HEK293T (cell line): ENCODE measurements around the gene FGGY.

Experiments used
- CTCF ChIA-PET: fragments of 350-600 bp; formaldehyde crosslinking; extraction: SDS; loops from one replicate; lab custom pipeline; 2021; ENCODE audit warnings: antibody characterized with exemption, inconsistent platforms; lab: Yijun Ruan, JAX
- POLR2A ChIA-PET: fragments of 350-600 bp; formaldehyde crosslinking; extraction: SDS; loops from one replicate; lab custom pipeline; 2020; ENCODE audit warnings: antibody characterized with exemption, inconsistent platforms; lab: Yijun Ruan, JAX
- DNase-seq: peaks from one replicate; pipeline ENCODE4 v3.0.0; 2012; ENCODE audit warnings: mixed read lengths; ENCODE audit errors: extremely low spot score
- ARNT ChIP-seq: fragments of 450-650 bp; IDR thresholded peaks from 2 replicates; pipeline ENCODE4 v1.6.1; 2017; ENCODE audit warnings: mild to moderate bottlenecking
- BHLHE40 ChIP-seq: fragments of 450-650 bp; IDR thresholded peaks from 2 replicates; pipeline ENCODE4 v1.6.1; 2016; ENCODE audit warnings: mild to moderate bottlenecking, moderate library complexity, borderline replicate concordance
- CTBP1 ChIP-seq: fragments of 450-650 bp; IDR thresholded peaks from 2 replicates; pipeline ENCODE4 v1.6.1; 2016; ENCODE audit warnings: borderline replicate concordance
- ELF4 ChIP-seq: fragments of 450-650 bp; IDR thresholded peaks from 2 replicates; pipeline ENCODE4 v1.6.1; 2017; ENCODE audit warnings: antibody characterized with exemption
- FOXA1 ChIP-seq: fragments of 450-650 bp; IDR thresholded peaks from 2 replicates; pipeline ENCODE4 v1.6.1; 2016; ENCODE audit warnings: mild to moderate bottlenecking
- FOXK2 ChIP-seq: fragments of 450-650 bp; IDR thresholded peaks from 2 replicates; pipeline ENCODE4 v1.6.1; 2016; ENCODE audit warnings: mild to moderate bottlenecking
- FOXM1 ChIP-seq: fragments of 450-650 bp; IDR thresholded peaks from 2 replicates; pipeline ENCODE4 v1.6.1; 2017; ENCODE audit warnings: mild to moderate bottlenecking, borderline replicate concordance
- HDGF ChIP-seq: fragments of 450-650 bp; IDR thresholded peaks from 2 replicates; pipeline ENCODE4 v1.6.1; 2017; ENCODE audit warnings: antibody characterized with exemption, borderline replicate concordance
- L3MBTL2 ChIP-seq: fragments of 450-650 bp; conservative IDR thresholded peaks from 2 replicates; pipeline ENCODE4 v1.6.1; 2016; ENCODE audit warnings: mild to moderate bottlenecking
- LEF1 ChIP-seq: fragments of 450-650 bp; IDR thresholded peaks from 2 replicates; pipeline ENCODE4 v1.6.1; 2017; ENCODE audit warnings: mild to moderate bottlenecking, borderline replicate concordance
- NFRKB ChIP-seq: fragments of 450-650 bp; IDR thresholded peaks from 2 replicates; pipeline ENCODE4 v1.6.1; 2016; ENCODE audit warnings: mild to moderate bottlenecking, moderate library complexity
- SP1 ChIP-seq: fragments of 450-650 bp; IDR thresholded peaks from 2 replicates; pipeline ENCODE4 v1.6.1; 2017
- SUZ12 ChIP-seq: fragments of 450-650 bp; IDR thresholded peaks from 2 replicates; pipeline ENCODE4 v1.6.1; 2016; ENCODE audit warnings: mild to moderate bottlenecking
- TARDBP ChIP-seq: fragments of 450-650 bp; IDR thresholded peaks from 2 replicates; pipeline ENCODE4 v1.6.1; 2016
- ZNF384 ChIP-seq: fragments of 450-650 bp; IDR thresholded peaks from 2 replicates; pipeline ENCODE4 v1.6.1; 2016
- TF ChIP-seq, protein P1 (sequence below): fragments of 450-650 bp; IDR thresholded peaks from 2 replicates; pipeline ENCODE4 v1.6.1; 2016

FGGY gene

DNA sequence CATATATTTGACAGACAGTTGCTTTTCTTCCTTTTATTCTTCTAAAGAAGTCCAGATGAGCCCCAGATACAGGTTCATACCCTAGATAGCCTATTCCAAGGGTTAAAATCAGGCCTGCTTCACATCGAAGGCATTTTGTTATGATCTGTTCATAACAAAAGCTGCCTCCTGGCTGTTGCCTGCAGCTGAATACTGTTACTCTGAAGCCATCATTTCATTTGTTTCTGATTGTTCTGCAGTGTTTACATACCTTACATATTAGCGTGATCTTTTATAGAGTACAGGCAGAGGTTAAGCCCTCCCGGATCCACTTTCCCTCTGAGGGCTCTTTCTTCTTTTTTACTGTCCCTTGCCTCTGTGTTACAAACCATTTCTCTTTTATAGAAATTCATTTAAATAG is 298.9 kb downstream of the FGGY start:
- TF ChIP-seq SUZ12 (no peak), CTBP1 (no peak), NFRKB (no peak), L3MBTL2 (no peak), TARDBP (no peak), LEF1 (no peak), HDGF (no peak), FOXK2 (no peak)
- TF ChIP-seq, protein P1, sequence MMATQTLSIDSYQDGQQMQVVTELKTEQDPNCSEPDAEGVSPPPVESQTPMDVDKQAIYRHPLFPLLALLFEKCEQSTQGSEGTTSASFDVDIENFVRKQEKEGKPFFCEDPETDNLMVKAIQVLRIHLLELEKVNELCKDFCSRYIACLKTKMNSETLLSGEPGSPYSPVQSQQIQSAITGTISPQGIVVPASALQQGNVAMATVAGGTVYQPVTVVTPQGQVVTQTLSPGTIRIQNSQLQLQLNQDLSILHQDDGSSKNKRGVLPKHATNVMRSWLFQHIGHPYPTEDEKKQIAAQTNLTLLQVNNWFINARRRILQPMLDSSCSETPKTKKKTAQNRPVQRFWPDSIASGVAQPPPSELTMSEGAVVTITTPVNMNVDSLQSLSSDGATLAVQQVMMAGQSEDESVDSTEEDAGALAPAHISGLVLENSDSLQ, result no peak
- ChIA-PET POLR2A (no interaction called here), CTCF (no interaction called here)
- DNase-seq, result no peak

DNA sequence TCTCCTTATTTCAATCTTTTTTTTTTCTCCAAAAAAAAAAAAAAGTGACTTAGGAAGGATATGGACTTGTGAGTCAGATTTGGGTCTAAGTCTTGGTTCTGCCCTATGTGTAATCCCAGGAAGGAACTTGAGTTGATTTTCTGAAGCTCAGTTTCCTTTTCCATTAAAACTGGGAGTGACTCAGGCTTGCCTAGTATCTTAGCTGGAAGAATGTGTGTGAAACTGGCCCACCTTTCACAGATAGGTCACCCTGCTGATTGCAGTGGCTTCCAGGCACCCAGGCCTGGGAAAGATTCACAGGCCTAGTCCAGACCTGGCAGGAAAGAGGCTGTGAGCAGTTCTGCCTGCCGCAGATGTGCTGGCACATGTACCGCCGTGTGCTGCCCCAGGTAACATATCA is 299.5 kb downstream of the FGGY start:
- ChIA-PET CTCF (interaction anchor here (0.6 kb wide), 1 partner anchor 34 kb away, joined by 5 read pairs; no protein-coding TSS in a partner anchor), POLR2A (no interaction called here)
- DNase-seq, result no peak

DNA sequence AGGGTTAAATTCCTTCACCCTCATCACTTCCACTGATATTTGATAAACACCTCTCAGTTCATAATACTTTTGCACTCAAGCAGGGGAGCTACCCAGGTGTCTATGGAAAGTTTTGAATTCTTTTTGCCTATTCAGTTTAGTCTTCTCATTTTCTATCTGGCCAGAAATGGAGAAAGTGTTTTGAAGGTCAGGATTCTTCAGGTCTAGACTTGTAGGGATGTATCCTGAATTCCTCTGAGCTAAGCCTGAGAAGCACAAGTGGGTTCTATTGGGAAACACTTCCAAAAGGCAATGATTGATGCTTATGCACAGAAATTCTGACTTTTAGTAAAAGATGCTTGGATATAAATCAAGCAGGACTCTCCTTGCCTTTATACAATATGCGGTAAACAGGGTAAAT is 300.1 kb downstream of the FGGY start:
- TF ChIP-seq FOXA1 (no peak), ZNF384 (no peak), FOXK2 (no peak), HDGF (no peak), L3MBTL2 (no peak), CTBP1 (no peak), TARDBP (no peak), FOXM1 (no peak), SUZ12 (no peak), SP1 (no peak), ARNT (no peak), ELF4 (no peak), BHLHE40 (no peak)
- TF ChIP-seq, protein P1, result no peak
- CTCF ChIA-PET, result interaction anchor here (0.6 kb wide), 1 partner anchor 34 kb away, joined by 5 read pairs; no protein-coding TSS in a partner anchor
- POLR2A ChIA-PET, result no interaction called here
- DNase-seq, result no peak

More for the DNA sequence above, 299.5 kb downstream of the FGGY start:
- TF ChIP-seq LEF1 (no peak), ELF4 (no peak), ZNF384 (no peak), SUZ12 (no peak), ARNT (no peak), SP1 (no peak), NFRKB (no peak), HDGF (no peak)

DNA sequence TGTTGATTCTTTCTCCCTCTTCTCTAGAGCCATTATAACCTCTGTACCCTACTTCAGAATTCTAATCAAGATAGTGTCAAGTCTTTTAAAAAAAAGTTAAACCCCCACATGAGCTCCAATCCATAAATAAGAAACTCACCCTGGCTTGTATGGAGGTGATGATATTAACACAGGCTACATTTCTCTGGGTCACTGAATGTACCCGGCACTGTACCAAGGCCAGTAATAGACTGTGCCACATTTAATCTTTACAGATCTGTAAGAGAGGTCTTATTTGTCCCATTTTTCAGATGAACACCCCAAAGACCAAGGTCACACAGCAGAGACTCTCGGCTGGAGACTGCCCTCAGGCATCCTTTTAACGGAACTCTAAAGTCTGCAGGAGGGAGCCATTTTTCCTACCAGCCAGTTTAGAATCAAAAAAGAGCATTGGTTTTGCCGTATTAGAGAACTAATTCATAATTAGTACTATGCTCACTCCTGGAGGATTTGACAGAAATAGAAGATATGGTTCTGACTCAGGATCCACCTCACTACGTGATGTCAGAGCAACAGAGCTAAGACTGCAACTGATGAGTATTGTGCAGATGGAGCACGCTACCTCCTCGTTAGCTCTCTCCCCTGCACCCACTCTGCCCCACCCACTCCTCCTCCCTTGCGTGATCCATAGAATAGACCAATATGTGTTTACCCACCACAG is 300.7 kb downstream of the FGGY start:
- ChIA-PET CTCF (interaction anchor here (0.6 kb wide), 1 partner anchor 1490 kb away, joined by 3 read pairs; no protein-coding TSS in a partner anchor), POLR2A (no interaction called here)
- TF ChIP-seq TARDBP (no peak), ELF4 (no peak), FOXA1 (no peak)
- DNase-seq, result no peak

DNA sequence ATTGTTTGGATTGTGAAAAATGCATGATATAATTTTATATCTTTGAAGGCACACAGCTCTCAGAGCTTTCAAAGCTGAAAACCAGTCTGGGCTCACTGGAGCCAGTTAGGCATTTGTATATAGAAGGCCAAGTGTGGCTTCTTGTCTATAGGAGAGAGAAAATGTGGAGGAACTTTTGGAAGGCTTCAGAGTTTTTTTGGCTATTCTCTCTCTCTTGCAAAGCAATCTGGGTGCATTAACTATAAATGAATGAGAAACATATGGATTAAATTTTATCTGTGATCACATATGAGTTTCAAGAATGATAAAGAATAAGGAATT is 301.2 kb downstream of the FGGY start:
- ChIA-PET CTCF (no interaction called here), POLR2A (no interaction called here)
- no peak for DNase-seq
- TF ChIP-seq NFRKB, result no peak

DNA sequence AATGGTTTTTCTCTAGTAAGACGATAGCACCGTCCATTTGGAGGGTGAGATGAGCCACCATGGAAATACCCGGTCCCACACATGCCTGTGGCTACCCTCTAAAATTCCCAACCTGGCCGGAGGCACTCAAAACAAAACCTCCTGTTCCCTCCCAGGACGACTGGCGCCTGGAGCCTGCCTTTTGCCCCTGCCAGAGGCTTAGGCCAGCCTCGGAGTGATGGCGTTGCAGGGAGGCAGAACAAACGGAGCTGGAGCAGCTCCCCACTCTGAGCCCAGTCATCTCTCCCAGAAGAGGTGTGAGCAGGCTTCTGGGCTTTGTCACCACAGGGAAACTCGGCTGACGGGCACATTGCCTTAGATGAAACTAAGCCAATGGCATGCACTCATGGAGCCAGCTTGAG is 304.1 kb downstream of the FGGY start:
- no peak for TF ChIP-seq SUZ12
- TF ChIP-seq ELF4, result no peak
- no peak for TF ChIP-seq SP1
- TF ChIP-seq FOXK2, result no peak
- no peak for TF ChIP-seq HDGF
- no peak for TF ChIP-seq TARDBP
- no peak for TF ChIP-seq FOXA1
- TF ChIP-seq ARNT, result no peak
- TF ChIP-seq BHLHE40, result no peak
- no peak for TF ChIP-seq ZNF384
- TF ChIP-seq CTBP1, result no peak
- no peak for TF ChIP-seq FOXM1
- TF ChIP-seq, protein P1, result no peak
- no peak for TF ChIP-seq NFRKB
- TF ChIP-seq LEF1, result no peak
- no peak for TF ChIP-seq L3MBTL2
- ChIA-PET POLR2A (no interaction called here), CTCF (interaction anchor here (0.6 kb wide), 1 partner anchor 92 kb away, joined by 3 read pairs; no protein-coding TSS in a partner anchor)
- no peak for DNase-seq

DNA sequence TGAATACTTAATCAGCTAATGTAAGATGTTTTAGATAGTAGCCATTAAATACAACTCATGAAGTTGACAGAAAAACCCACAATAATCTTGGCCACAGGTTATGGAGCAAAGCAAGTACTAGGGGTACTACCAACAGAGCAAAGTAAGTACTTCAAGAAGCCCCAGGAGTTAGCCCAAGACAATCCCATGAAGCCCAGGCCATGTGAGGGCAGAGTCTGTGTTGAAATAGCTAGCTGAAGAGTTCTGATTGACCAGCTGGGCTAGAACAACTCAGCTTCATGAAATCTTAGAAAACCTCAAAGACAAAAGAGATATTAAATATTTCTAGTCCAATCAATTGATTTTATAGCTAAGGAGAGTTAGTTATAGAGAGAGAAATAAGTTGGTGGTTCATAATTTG is 304.9 kb downstream of the FGGY start:
- ChIA-PET CTCF (interaction anchor here (0.6 kb wide), 1 partner anchor 402 kb away, joined by 3 read pairs; no protein-coding TSS in a partner anchor), POLR2A (no interaction called here)
- TF ChIP-seq, protein P1, result no peak
- TF ChIP-seq ELF4 (no peak), NFRKB (no peak), ZNF384 (no peak), HDGF (no peak), CTBP1 (no peak), FOXM1 (no peak), FOXK2 (no peak), SUZ12 (no peak), FOXA1 (no peak), BHLHE40 (no peak)
- DNase-seq, result no peak
